ENCODE results near the gene SERPINE2.
"Not testable (repeated sequence)": the region's sequence is repeated elsewhere in the genome, so short reads cannot be mapped to it uniquely, and the experiment has no call there.

The SERPINE2 gene

DNA sequence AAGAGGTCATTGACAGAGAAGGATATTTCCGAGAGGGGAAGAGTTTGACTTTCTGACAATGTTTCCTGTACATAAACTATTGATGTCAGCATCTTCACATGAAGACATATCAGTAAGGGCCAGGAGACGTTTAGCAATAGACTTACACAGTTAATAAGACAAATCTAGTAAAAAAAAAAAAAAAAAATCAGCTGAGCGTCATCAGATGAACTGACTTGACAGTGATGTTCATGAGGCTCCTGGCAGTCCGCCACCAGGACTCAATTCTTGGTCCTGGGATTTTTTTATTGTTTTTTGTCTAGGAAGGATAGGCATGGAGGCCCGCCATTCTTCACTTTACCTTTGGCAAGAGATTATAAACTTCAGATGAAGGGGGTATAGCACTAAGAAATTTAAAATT lies 67.4 kb downstream of the SERPINE2 start:
- no peak for DNase-seq

DNA sequence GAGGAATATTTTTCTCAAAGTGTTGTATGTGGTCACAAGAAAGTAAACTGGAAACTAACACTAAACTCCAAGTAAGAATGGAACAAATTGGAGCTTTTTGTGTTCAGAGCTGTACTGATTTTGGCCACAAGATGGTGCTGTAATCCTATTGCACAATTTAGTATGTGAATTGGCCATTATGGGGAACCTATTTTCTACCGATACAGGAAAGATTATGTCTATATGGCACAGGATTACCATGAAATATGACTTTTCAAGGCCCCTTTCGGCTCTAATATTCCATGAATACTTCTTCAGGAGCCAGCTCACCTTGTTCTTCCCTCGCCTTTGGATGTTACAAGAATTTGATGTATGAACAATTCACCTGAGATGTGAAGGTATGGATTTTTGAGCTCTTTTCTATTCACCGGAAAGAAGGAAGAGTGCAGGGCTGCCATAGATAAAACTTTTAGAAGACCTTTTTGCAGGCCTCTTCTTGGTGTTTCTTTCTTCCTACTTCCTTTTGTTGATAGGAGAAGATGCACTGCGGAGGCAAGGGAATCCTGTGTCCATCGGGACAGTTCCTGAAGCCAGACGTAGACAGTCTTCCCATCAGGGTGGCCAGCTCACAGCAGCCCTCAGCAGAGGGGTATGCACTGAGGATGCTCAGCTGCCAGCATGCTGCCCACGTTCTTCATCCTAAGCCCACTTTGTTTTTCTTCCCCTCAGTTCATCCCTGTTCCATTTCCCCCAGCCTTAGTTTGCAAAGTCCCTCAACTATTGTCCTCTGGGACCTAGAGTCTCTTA lies 68.5 kb downstream of the SERPINE2 start:
- DNase-seq, result no peak

DNA sequence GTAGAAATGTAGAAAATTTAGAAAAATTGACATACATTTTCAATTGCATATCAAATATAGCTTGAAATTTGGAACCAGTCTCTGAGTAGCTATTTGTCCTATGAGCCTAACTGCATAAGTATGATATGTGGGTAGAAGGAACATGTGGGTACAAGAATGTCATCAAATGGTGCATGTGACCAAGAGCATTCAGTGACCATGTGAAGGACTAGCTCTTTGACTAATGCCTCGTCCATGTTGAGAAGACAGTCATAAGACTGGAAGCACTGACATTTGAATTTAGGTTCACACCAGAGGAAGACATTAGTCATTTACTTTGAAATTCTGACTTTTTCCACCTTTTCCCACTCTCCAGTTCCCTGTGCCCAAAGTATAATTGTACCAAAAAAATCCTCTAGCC lies 69.2 kb downstream of the SERPINE2 start:
- DNase-seq, result no peak

DNA sequence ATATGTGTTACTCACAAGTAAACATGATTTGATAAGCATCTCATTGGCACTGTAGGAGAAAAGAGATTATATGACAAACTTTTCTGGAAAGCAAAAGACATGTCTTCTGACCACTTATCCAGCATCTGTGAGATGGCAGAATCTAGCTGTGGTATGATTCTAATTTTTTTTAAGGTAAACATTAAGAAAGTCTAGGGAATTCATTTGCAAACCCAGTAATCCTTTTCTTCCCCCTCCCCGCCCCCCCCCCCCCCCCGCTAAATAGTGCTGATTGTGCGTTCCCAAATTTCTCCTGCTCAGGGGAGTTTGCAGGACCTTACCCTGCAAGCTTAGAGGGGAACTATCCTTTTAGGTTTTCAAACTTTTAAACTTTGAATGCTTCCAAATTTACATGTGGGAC lies 69.8 kb downstream of the SERPINE2 start:
- no peak for DNase-seq

DNA sequence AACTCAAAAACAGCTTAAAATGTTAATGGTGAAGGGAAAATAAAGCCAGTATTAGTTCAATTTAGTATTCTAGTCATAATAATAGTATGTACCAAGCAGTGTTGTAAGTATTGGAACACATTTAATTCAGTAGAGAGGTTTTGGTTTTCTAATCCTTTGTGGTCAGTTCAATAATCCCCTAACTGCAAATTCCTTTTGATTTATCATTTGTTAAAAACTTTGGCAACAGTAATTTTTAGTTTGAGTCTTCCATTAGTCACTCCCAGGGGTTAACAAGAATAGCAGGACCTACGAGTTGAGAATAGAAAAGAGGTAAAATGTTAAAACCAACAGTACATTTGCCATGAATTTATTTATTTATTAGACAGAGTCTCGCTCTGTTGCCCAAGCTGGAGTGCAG lies 71.1 kb downstream of the SERPINE2 start:
- DNase-seq, result no peak

DNA sequence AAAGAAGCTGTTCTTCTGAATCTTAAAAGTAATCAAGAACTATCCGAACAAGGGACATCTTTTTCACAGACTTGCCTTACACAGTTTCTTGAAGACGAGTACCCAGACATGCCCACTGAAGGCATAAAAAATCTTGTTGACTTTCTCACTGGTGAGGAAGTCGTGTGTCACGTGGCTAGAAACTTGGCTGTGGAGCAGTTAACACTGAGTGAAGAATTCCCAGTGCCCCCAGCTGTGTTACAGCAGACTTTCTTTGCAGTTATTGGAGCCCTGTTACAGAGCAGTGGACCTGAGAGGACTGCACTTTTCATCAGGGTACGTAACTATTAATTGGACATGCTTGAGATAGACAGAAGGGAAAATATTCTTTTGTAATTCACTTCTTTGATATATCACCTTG lies 79.4 kb downstream of the SERPINE2 start:
- DNase-seq, result no peak

DNA sequence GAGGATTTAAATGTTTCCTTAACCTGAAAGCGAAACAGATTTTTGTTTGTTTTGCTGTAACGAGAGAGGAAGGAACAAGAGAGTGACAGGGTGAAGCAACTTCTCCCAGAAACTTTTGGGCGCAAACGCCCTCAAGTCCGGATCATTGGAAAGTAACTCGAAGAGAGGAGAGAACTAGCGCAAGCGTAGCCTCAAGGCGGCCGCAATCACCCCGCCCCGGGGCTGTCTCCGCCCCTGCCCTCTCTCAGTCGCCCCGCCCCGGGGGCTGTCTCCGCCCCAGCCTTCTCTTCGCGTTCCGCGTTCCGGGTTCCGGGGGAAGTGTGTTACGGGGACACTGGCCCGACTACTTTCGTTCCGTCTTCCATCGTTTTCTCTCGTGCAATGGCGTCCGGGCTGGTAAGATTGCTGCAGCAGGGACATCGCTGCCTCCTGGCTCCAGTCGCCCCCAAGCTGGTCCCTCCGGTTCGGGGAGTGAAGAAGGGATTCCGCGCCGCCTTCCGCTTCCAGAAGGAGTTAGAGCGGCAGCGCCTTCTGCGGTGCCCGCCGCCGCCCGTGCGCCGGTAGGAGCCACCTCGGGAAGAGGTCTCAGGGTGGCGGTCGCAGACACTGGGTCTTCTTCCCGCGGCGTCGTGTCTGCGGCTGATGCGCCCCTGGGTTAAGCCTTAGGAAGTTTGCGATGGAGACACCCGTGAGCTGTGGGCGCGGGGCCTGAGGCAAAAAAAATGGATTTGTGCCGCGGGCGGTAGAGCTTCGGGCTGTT lies 81.8 kb downstream of the SERPINE2 start, which contains the start of gene MRPL44:
MRPL44 (plus strand) TSS at position 372 of the 760 bp plus-strand sequence; CDS start at position 382, 10 bp downstream.
- peak; percentile 87 for DNase-seq

DNA sequence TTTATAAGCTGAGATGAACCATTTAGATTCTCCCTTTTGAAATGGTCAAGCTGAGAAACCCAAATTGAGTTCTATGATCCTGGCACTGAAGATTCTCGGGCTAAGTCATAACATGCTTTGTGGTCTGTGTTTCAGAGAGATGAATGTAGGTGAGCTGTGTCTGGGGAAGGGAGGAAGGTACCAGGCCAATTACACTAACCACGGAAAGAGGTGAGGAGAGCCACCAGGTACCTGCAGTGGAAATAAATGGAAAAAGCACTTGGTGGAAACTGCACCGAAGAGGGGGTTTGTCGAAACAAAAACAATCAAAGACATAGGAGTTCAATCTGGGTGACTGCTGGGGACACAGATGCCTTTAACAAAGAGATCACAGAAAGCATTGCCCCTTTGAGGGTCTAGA lies 82.8 kb downstream of the SERPINE2 start:
- no peak for DNase-seq

DNA sequence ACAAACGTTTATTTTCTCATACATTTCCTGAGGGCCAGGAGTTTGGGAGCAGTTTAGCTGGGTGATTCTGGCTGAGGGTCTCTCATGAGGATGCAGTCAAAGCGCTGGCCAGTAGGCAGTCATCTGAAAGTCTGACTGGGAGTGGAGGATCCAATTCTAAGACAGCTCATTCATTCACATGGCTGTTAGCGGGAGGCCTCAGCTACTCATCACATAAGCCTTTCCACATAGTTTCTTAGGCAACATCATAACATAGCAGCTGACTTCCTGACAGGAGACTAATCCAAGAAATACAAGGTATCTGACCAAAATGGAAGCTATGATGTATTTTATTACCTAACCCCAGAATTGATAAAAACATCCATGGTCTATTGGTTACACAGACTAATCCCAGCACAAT lies 84.7 kb downstream of the SERPINE2 start:
- no peak for DNase-seq

DNA sequence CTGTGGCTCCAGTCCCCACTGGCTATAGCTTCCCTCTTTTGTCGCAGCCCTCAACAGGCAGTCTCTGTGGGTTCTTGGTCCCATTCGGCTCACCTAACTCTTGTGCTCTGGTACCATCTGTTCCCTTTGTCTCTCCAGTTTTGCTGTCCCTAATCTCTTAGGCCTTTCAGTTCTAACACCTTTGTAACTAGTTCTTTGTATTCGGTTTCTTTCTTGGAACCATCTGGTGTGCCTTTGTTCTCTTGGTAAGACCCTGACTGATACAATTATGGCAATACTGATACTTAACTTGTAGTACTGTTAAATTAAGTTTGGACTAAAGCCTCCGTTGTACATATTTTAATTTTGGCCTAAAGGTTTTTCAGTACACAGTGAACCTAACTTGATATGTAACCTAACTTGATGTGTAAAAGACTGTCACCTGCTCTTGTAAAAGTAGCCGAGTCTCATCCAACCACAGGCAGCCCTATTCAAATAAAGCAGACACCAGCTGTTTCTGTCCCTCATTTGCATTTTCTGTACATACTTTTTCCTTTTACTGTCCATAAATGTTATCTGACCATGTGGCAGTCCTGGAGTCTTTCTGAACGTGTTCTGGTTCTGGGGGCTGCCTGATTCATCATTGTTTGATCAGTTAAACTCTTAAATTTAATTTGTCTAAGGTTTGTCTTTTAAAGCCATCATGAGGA lies 86.7 kb downstream of the SERPINE2 start:
- DNase-seq, result peak; percentile 57

DNA sequence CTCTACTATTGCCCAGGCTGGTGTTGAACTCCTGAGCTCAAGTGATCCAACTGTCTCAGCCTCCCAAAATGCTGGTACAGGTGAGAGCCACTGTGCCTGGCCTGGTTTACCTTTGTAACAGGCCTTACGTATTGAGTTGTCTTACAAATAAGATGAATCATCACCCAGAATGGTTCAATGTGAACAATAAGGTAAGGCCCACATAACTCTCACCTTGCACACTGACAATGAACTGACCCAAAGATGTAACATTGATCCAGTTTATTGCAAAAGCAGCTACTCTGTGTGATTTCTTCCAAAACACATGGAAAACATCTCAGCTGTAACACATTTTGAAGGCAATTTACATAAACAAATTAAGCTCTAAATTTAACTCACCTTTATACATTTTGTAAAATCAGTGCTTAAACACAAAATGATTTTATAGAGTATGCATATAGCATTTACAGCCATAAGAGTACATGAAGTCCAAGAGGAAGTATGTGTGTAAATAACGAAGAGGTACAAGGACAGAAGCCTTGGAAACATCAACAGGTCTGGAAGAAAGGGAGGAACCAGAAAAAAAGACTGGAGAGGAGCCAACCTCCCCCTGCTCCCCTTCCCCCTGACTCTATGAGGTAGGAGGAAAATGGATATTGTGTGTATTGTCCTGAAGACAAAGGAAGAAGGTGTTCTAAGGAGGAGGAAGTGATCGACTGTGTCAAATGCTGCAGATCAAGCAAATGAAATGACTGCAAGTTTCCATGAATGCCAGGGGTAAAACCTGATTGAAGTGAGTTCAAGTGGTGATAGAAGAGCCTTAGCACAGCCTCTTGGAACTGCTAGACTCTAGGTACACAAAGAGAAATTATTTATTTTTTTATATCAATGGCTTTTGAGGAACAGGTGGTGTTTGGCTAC lies 88.4 kb downstream of the SERPINE2 start:
- DNase-seq, result no peak

DNA sequence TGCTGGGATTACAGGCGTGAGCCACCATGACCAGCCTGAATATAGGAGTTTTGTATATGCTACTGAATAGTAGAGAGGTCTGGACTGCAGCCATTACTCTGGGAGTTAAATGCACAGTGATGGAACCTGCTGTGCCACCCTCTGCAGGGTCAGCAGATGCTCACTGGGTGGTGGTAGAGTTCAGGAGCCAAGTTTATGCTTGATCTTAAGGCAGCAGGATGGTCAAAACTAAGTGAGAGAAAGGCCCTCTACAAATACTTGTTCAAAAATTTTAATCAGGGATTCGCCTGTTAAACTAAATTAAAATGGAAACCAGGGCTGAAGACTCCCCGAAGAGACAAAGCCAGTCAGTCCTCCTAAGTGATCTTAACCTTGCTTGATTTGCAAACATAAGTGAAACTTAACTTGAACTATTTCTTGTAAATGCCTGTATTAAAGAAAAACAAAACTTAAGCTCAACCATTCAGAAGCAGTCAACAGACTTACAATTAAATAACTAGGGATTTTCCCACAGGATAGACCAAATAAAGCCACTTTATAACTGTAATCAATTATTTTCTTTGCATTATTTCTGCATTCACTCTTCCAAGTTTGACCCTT lies 89.7 kb downstream of the SERPINE2 start:
- DNase-seq, result no peak

DNA sequence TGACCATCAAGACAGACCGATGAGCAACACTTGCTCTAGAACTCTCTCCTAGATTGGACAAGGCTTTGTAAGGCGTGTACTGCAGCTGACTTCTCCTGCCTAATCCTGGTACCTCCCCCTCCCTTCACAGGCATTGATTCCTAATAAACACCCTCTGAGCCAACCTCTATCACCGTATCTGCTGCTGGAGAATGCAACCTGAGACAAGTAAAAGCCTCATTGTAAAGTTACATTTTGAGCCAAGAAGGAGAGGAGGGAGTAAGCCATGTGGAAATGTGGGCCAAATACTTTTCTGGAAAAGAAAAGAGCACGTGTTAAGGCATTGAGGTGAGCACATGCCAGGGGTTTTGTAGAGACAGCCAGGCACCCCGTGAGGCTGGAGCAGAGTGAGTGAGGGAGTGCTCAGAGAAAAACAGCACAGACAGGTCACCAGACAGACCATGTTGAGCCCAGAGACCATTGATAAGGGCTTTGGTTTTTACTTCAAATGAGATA lies 91.3 kb downstream of the SERPINE2 start:
- DNase-seq, result no peak

DNA sequence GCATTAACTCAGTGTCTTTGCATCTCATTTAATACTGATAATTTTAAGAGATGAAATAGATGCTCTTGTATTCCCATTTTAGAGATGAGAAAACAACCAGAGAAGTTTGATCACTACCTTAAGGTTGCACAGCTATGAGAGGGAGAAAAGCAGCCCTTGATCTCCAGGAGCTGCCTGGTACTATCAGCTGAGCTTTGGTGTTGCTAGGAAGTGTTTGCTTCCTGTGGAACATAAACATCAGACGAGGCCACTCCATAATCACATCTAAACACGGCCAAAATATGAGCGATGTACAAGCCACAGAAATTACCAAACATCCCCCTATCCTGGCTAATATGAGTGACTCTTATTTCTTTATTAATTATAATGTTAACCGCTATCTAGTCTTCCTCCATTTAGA lies 93.3 kb downstream of the SERPINE2 start:
- DNase-seq, result no peak

DNA sequence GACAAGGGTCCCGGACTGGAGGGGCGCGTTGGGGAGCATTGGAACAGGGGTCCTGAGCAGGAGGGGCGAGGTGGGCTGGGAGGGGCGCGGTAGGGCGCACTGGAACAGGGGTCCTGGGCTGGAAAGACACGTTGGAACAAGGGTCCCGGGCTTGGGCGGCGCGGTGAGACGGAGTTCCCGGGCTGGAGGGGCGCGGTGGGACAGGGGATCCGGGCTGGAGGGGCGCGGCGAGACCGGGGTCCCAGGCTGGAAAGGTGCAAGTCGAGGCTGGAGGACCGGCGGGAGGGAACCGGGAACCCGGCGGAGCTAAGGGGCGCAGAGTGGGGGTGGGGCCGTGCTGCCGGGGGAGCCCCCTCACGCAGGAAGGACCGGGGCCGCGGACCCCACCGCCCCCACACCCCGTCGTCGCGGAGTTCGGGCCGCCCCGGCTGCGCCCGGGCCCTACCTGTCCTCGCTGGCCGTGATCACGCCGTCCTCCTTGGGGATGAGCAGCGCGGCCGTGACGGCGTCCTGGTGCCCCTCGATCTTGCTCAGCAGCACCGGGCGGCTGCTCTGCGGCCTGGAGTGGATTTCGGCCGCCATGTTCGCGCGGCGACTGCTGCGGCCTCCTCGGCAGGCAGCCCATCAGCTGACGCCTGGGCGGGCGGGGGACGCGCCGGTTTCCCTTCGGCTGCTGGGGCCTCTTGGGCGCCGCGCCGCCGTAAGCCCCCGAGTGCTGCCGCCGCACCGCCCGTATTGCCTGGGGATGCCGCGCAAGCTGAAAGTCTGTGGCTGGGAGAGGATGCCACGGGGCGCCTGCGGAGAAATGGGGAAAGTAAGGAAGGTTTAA lies 94.2 kb downstream of the SERPINE2 start, which contains the start of gene WDFY1:
WDFY1 (minus strand) TSS at position 633 of the 829 bp plus-strand sequence; CDS start at position 582, 51 bp downstream.
- peak; percentile 73 for DNase-seq

DNA sequence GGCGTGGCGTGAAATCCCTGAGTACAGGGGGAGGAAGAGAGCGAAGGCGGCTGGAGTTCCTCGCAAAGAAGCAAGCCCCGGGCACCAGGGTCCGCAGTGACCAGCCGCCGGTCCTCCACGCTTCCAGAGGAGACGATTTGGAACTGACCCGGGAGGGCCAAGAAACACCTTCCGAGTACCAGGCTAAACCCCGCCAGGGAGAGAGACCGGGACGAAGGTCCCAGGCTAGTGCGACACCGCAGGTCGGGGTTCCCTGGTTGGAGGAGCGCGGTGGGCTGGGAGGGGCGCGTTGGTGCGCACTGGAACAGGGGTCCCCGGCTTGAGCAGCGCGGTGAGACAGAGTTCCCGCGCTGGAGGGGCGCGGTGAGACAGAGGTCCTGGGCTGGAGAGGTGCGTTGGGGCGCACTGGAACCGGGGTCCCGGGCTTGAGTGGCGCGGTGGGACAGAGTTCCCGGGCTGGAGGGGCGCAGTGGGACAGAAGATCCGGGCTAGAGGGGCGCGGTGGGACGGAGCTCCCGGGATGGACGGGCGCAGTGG lies 94.9 kb downstream of the SERPINE2 start:
- DNase-seq, result no peak

DNA sequence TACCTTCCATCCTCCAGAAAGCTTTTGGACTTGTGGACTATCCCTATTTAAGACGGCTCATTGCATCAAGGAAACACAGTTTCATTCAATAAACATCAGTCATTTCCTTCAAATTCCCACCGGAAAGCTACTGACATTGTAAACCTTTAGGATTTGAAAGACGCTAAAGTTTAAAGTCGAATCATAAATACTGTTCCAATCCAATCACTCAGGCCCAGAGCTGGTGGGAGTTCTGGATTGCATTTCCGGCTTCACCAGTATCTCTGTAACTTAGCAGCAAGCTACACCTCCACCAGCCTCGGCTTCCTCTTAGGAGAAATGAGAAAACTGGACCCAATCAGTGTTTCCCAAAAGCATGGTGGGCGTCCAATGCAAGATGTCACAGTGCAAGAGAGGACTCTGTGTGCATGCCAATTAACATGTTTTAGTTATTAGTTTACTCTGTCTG lies 95.5 kb downstream of the SERPINE2 start:
- no peak for DNase-seq

DNA sequence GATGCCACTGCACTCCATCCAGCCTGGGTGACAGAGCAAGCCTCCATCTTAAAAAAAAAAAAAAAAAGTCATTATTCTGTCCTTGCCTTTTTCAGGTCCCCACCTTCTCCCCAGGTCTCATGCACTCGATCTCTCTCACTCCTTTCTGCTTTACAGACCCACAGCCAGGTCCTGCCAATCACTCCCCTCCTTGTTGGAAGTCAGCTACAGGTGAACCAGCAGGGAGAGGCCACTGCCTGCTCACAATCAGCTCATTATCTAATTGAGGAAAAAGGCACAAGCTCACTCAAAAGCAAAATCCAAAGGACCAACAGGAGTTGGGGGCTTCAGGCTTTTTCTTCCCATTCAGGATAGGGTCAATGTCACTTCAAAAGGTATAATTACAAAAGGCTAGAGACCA lies 96.0 kb downstream of the SERPINE2 start:
- DNase-seq, result no peak

DNA sequence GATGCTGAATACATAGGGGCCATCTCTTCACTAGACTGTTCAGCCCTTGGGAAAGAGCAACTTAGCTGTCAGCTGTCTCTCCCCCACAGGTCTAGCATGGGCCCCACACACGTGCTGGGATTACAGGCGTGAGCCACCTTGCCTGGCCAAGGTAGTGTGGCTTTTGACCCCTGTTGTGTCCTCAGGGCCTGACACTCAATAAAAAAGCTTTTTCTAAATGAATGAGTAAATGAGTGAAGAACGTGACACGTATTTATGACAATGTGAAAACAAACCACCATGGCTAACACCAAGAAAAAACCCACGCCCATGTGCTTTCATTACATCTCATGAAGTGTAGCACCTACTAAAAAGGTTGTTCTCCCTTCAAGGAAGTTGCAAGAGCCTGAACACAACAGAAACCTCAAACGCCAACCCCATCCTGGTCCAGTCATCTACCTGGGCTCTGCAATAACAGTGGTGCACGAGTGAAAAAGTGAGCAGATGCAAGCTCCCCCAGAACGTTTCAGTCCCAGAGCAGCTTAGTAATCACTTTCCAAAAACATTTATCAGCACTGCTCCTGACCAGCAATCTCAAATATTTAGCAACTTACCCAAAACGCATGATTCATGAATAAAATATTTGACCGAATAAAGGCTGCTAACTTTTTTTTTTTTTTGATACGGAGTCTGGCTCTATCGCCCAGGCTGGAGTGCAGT lies 97.4 kb downstream of the SERPINE2 start:
- DNase-seq, result no peak

DNA sequence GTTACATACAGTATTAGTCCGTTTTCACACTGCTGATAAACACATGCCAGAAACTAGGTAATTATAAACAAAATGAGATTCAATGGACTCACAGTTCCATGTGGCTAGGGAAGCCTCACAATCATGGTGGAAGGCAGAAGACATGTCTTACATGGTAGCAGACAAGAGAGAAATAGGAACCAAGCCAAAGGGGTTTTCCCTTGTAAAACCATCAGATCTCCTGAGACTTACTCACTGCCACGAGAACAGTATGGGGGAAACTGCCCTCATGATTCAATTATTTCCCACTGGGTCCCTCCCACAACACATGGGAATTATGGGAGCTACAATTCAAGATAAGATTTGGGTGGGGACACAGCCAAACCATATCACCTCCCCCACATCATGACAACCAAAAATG lies 99.6 kb downstream of the SERPINE2 start:
- DNase-seq, result not testable (repeated sequence)

Data from NCI-H510A (cell line).